Neural progenitor cell (in vitro differentiated cells): ENCODE results near the gene EFNA5. TPM values are rescaled to one million over a fixed set of nuclear protein-coding genes. Genes with fewer than 3 reads are reported as not detected.
"Not testable (repeated sequence)": the region's sequence is repeated elsewhere in the genome, so short reads cannot be mapped to it uniquely, and the experiment has no call there.

Source experiments
- DNase-seq: peaks from one replicate; pipeline ENCODE4 v3.0.0-alpha.2; 2016; ENCODE audit warnings: low spot score
- H2AFZ ChIP-seq: fragments of 200-600 bp; sonication (generic); replicated peaks from 2 replicates; pipeline ENCODE4 v1.6.1; 2016; ENCODE audit warnings: antibody characterized with exemption
- H3F3A ChIP-seq: fragments of 200-600 bp; sonication (generic); 2 replicates; pipeline ENCODE4 v1.6.1; 2016; ENCODE audit warnings: antibody characterized with exemption, low read depth
- H3K27ac ChIP-seq: fragments of 200-600 bp; sonication (generic); 2 replicates; pipeline ENCODE4 v1.5.1; 2016; ENCODE audit warnings: mild to moderate bottlenecking
- H3K27me3 ChIP-seq: fragments of 200-600 bp; sonication (generic); 2 replicates; pipeline ENCODE4 v1.6.1; 2016; ENCODE audit warnings: mild to moderate bottlenecking, moderate library complexity
- H3K36me3 ChIP-seq: fragments of 200-600 bp; sonication (generic); 2 replicates; pipeline ENCODE4 v1.5.1; 2016
- H3K4me1 ChIP-seq: fragments of 200-600 bp; sonication (generic); 2 replicates; pipeline ENCODE4 v1.6.1; 2016; ENCODE audit warnings: mixed run types
- H3K4me2 ChIP-seq: fragments of 200-600 bp; sonication (generic); 2 replicates; pipeline ENCODE4 v1.6.1; 2016
- H3K4me3 ChIP-seq: fragments of 200-600 bp; sonication (generic); 2 replicates; pipeline ENCODE4 v1.5.1; 2016
- H3K79me2 ChIP-seq: fragments of 200-600 bp; sonication (generic); 2 replicates; pipeline ENCODE4 v1.6.1; 2016; ENCODE audit warnings: low read depth
- H3K9ac ChIP-seq: fragments of 200-600 bp; sonication (generic); 2 replicates; pipeline ENCODE4 v1.6.1; 2016
- H3K9me3 ChIP-seq: fragments of 200-600 bp; sonication (generic); 2 replicates; pipeline ENCODE4 v1.5.1; 2016; ENCODE audit warnings: low read depth
- H4K20me1 ChIP-seq: fragments of 200-600 bp; sonication (generic); 2 replicates; pipeline ENCODE4 v1.6.1; 2016; ENCODE audit warnings: low read depth
- H3K27ac Mint-ChIP-seq: 3 replicates; pipeline ENCODE4 v1.8.0; 2021; ENCODE audit warnings: mixed read lengths
- H3K27me3 Mint-ChIP-seq: 2 replicates; pipeline ENCODE4 v1.8.0; 2022; ENCODE audit warnings: low read depth, mild to moderate bottlenecking, inconsistent platforms, moderate library complexity, mixed read lengths; ENCODE audit not compliant: insufficient read depth
- H3K36me3 Mint-ChIP-seq: 3 replicates; pipeline ENCODE4 v1.8.0; 2021; ENCODE audit warnings: mixed read lengths
- H3K4me1 Mint-ChIP-seq: 3 replicates; pipeline ENCODE4 v1.8.0; 2021; ENCODE audit warnings: mixed read lengths
- H3K4me3 Mint-ChIP-seq: 3 replicates; pipeline ENCODE4 v1.8.0; 2021; ENCODE audit warnings: mild to moderate bottlenecking, moderate library complexity, mixed read lengths
- H3K9me3 Mint-ChIP-seq: 3 replicates; pipeline ENCODE4 v1.8.0; 2020; ENCODE audit warnings: mixed read lengths
- CTCF ChIP-seq: fragments of 200-600 bp; sonication (generic); IDR thresholded peaks from 2 replicates; pipeline ENCODE4 v1.5.1; 2017; ENCODE audit warnings: antibody characterized with exemption, mild to moderate bottlenecking
- EZH2 ChIP-seq: fragments of 200-600 bp; sonication (generic); IDR thresholded peaks from 2 replicates; pipeline ENCODE4 v1.6.1; 2017; ENCODE audit warnings: antibody characterized with exemption, mild to moderate bottlenecking, moderate library complexity
- EZH2phosphoT487 ChIP-seq: fragments of 200-600 bp; sonication (generic); IDR thresholded peaks from 2 replicates; pipeline ENCODE4 v1.6.1; 2017; ENCODE audit warnings: antibody characterized with exemption
- total RNA-seq: library from RNA; depleted of rRNA; stranded (reverse); fragments of >200 nt; gene quantifications from 2 replicates; pipeline ENCODE4 v1.2.3, GENCODE V29; 2015; ENCODE audit warnings: low replicate concordance

The EFNA5 gene
- total RNA-seq, 1 donor from 2014 or later: 105 TPM

DNA sequence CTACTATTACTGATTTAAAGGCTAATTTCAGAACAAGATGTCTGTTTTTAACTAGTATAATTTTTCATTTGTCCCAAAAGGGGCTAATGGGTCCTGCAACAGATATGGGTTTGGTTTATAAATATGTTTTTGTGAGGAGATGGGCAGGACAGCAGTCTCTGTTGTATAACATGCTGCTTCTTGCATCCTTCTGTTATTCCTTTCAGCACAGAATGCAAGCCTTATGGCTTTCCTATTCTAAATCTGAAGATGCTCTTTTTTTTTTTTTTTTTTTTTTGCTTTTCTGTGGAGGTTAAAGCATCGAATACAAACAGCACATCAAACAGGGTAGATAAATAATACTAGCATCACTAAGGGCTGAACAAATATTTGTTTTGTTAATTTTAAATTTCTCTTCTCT is 235.7 kb downstream of the EFNA5 start:
- no peak for DNase-seq
- Histone ChIP-seq H3K79me2 (peaks cover 100% of the 10 kb centered on the region), H3K9me3 (no peaks in the 10 kb centered on the region), H3K36me3 (peaks cover 10% of the 10 kb centered on the region), H3K9ac (no peak overlapping the region), H3K27me3 (no peaks in the 10 kb centered on the region), H3F3A (peaks cover 32% of the 10 kb centered on the region), H3K4me3 (no peak overlapping the region), H2AFZ (no peak overlapping the region), H3K27ac (no peak overlapping the region), H3K4me2 (no peak overlapping the region), H3K4me1 (peaks cover 39% of the 10 kb centered on the region), H4K20me1 (peaks cover 99% of the 10 kb centered on the region)
- Mint-ChIP-seq H3K4me1 (peaks cover 27% of the 10 kb centered on the region), H3K4me3 (no peak overlapping the region), H3K27ac (no peak overlapping the region), H3K9me3 (peaks cover 13% of the 10 kb centered on the region), H3K27me3 (no peaks in the 10 kb centered on the region), H3K36me3 (peaks cover 23% of the 10 kb centered on the region)
- TF ChIP-seq EZH2phosphoT487 (no peak), CTCF (no peak), EZH2 (no peak)

DNA sequence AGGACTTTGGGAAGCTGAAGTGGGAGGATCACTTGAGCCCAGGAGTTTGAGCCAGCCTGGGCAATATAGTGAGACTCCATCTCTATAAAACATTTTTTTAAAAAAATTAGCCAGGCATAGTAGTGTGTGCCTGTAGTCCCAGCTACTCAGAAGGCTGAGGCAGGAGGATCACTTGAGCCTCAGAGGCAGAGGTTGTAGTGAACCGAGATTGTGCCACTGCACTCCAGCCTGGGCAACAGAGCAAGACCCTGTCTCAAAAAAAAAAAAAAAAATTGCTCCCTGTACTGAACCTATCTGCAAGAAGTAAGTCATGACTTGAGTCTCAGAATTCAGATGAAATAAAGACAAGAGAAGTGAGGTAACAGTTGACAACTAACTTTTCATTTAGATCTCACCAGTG is 237.1 kb downstream of the EFNA5 start:
- not testable (repeated sequence) for H3K27me3 ChIP-seq, H3K27me3 Mint-ChIP-seq, H3K27ac ChIP-seq, H3K9ac ChIP-seq, H3K27ac Mint-ChIP-seq, H3K36me3 ChIP-seq, H3K4me3 Mint-ChIP-seq, H3K4me3 ChIP-seq, H3K9me3 ChIP-seq, H3K9me3 Mint-ChIP-seq, H3K4me2 ChIP-seq, H2AFZ ChIP-seq, DNase-seq
- Histone ChIP-seq H3K79me2 (peaks cover 100% of the 10 kb centered on the region), H3F3A (peaks cover 18% of the 10 kb centered on the region), H3K4me1 (peaks cover 36% of the 10 kb centered on the region), H4K20me1 (peaks cover 100% of the 10 kb centered on the region)
- Mint-ChIP-seq H3K4me1 (peaks cover 27% of the 10 kb centered on the region), H3K36me3 (peaks cover 16% of the 10 kb centered on the region)

DNA sequence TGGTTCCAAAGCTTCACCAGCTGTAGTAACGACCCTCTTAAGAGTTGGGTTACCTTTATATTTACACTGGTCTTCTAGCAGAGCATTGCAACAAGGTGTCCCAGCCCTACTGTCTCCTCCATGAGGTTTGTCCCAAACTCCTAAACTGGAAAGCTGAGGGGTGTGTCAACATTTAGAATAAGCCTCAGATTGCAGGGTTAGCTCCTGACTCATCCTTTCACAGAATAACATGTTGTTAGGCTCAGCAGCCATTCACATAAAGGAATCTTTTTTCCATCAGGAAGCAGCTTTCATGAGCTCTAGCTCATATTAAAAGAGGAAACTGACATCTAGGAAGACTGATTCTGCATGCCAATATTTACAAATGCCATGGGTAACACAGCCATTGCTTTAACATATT is 238.7 kb downstream of the EFNA5 start:
- peaks cover 17% of the 10 kb centered on the region for H3K36me3 Mint-ChIP-seq
- no peak overlapping the region for H3K9ac ChIP-seq
- H3K27ac Mint-ChIP-seq: no peak overlapping the region
- TF ChIP-seq CTCF (no peak), EZH2phosphoT487 (no peak), EZH2 (no peak)
- H4K20me1 ChIP-seq: peaks cover 100% of the 10 kb centered on the region
- peaks cover 19% of the 10 kb centered on the region for H3K4me1 ChIP-seq
- no peaks in the 10 kb centered on the region for H3K9me3 ChIP-seq
- H3K4me3 ChIP-seq: no peak overlapping the region
- no peak overlapping the region for H2AFZ ChIP-seq
- peaks cover 18% of the 10 kb centered on the region for H3K4me1 Mint-ChIP-seq
- H3K27me3 Mint-ChIP-seq: no peaks in the 10 kb centered on the region
- peaks cover 6% of the 10 kb centered on the region for H3K36me3 ChIP-seq
- peaks cover 100% of the 10 kb centered on the region for H3K79me2 ChIP-seq
- H3K27me3 ChIP-seq: no peaks in the 10 kb centered on the region
- no peaks in the 10 kb centered on the region for H3K9me3 Mint-ChIP-seq
- no peak for DNase-seq
- no peak overlapping the region for H3K27ac ChIP-seq
- H3F3A ChIP-seq: peaks cover 11% of the 10 kb centered on the region
- H3K4me2 ChIP-seq: no peak overlapping the region
- no peak overlapping the region for H3K4me3 Mint-ChIP-seq

DNA sequence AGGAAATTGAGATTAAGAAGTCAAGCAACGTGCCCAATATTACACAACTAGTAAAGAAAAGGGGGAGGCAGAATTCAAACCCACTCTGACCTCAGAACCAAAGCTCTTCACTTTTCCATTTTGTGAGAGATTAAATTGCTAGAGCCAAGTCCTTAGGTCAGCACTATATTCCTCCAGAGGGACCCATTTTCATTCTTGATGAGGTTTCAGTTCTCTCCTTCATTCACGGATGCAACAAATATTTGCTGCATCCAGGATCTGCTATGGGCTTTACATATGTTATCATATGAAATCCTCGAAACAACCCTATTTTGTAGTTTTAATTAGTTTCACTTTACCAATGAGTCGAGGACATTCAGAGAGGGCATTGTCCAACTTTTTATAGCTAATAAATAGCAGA is 239.2 kb downstream of the EFNA5 start:
- DNase-seq: no peak
- peaks cover 15% of the 10 kb centered on the region for H3K4me1 ChIP-seq
- H3K9me3 Mint-ChIP-seq: no peaks in the 10 kb centered on the region

More for the DNA sequence above, 239.2 kb downstream of the EFNA5 start:
- Histone ChIP-seq H3K4me2 (no peak overlapping the region), H3K4me3 (no peak overlapping the region), H3K36me3 (peaks cover 10% of the 10 kb centered on the region), H3F3A (peaks cover 6% of the 10 kb centered on the region), H3K9me3 (no peaks in the 10 kb centered on the region), H3K27me3 (no peaks in the 10 kb centered on the region), H3K9ac (no peak overlapping the region), H3K27ac (no peak overlapping the region), H4K20me1 (peaks cover 100% of the 10 kb centered on the region), H3K79me2 (peaks cover 99% of the 10 kb centered on the region), H2AFZ (no peak overlapping the region)
- Mint-ChIP-seq H3K4me3 (no peak overlapping the region), H3K36me3 (peaks cover 19% of the 10 kb centered on the region), H3K27ac (no peak overlapping the region), H3K4me1 (peaks cover 16% of the 10 kb centered on the region), H3K27me3 (no peaks in the 10 kb centered on the region)
- no peak for TF ChIP-seq EZH2phosphoT487
- TF ChIP-seq EZH2: no peak
- TF ChIP-seq CTCF: no peak
